ENCODE measurements around the gene COA8.

Gene COA8

GRCh38 chr14:103527408-103528145 is 35.2 kb upstream of the COA8 start:
- H3K36me3 ChIP-seq (ENCODE audit: control insufficient read depth in 1 of 2, insufficient read depth in 2 of 2, low read length in 2 of 2) = no peaks in the 10 kb centered on the region
- no peaks in the 10 kb centered on the region for H3K27me3 ChIP-seq (ENCODE audit: low read depth, low read length)
- no peaks in the 10 kb centered on the region for H3K9me3 ChIP-seq (ENCODE audit: control insufficient read depth in 1 of 2, low read length in 2 of 2)
- H3K4me1 ChIP-seq (ENCODE audit: control insufficient read depth in 1 of 2, insufficient read depth in 2 of 2, low read length in 2 of 2) = peaks cover 11 to 54% of the 10 kb centered on the region in 2 donors
- H3K27ac ChIP-seq (ENCODE audit: low read length) = no peak overlapping the region
- H3K4me3 ChIP-seq (ENCODE audit: low read depth in 1 of 2, low read length in 2 of 2) = no peak overlapping the region

GRCh38 chr14:103528146-103528586 is 34.6 kb upstream of the COA8 start:
- Histone ChIP-seq H3K27me3 (ENCODE audit: low read depth, low read length) (no peaks in the 10 kb centered on the region), H3K4me3 (ENCODE audit: low read depth in 1 of 2, low read length in 2 of 2) (peak overlapping the region; percentile 60 to 98), H3K9me3 (ENCODE audit: control insufficient read depth in 1 of 2, low read length in 2 of 2) (no peaks in the 10 kb centered on the region), H3K4me1 (ENCODE audit: control insufficient read depth in 1 of 2, insufficient read depth in 2 of 2, low read length in 2 of 2) (peaks cover 11 to 55% of the 10 kb centered on the region in 2 donors), H3K36me3 (ENCODE audit: control insufficient read depth in 1 of 2, insufficient read depth in 2 of 2, low read length in 2 of 2) (no peaks in the 10 kb centered on the region), H3K27ac (ENCODE audit: low read length) (peak overlapping the region; percentile 74)

DNA sequence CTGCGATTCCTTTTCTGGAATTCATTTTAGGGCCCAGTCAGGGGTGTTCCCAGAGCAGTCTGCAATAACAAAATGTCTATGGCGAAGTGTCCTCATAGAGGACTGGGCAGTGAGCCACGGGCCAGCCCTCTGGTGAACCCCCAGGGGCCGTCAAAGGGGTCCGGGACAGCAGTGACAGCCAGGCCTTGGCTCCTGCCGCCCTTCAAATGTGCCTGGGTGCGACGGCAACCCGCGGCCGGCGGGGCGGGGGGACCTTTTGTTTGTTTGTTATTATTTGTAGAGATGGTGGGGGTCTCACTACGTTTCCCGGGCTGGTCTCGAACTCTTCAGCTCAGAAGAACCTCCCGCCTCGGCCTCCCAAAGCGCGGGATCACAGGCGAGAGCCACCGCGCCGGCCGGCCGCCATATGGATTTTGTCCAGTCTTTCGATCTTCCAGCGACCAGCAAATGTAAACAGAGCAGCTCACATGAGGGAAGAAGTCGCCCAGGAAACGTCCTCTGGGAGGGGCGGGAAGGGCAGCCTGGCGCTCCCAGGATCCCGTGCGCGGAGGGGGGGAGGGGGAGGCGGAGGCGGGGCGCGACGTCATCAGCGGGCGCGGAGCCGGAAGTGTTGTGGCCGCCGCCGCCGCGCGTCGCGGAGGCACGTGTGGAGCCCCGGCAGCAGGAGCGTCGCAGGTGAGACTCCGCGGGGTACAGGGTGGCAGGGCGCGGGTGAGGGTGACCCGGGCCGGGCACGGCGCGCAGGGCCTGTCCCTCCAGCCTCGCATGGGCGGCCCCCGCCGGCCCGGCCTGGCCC is 34.0 kb upstream of the COA8 start, which contains the start of gene TRMT61A:
Gene TRMT61A (plus strand): TSS at position 610 of the 796 bp plus-strand sequence. CDS start 783 bp downstream, outside the sequence.
- Histone ChIP-seq H3K27me3 (ENCODE audit: low read depth, low read length) (no peaks in the 10 kb centered on the region), H3K4me1 (ENCODE audit: control insufficient read depth in 1 of 2, insufficient read depth in 2 of 2, low read length in 2 of 2) (peaks cover 11 to 57% of the 10 kb centered on the region in 2 donors), H3K36me3 (ENCODE audit: control insufficient read depth in 1 of 2, insufficient read depth in 2 of 2, low read length in 2 of 2) (no peaks in the 10 kb centered on the region), H3K4me3 (ENCODE audit: low read depth in 1 of 2, low read length in 2 of 2) (peak within 1 kb of the TSS; percentile 88 to 98), H3K27ac (ENCODE audit: low read length) (peak within 1 kb of the TSS; percentile 74), H3K9me3 (ENCODE audit: control insufficient read depth in 1 of 2, low read length in 2 of 2) (no peaks in the 10 kb centered on the region)

GRCh38 chr14:103529383-103530365 is 33.1 kb upstream of the COA8 start:
- Histone ChIP-seq H3K4me1 (ENCODE audit: control insufficient read depth in 1 of 2, insufficient read depth in 2 of 2, low read length in 2 of 2) (peaks cover 11 to 66% of the 10 kb centered on the region in 2 donors), H3K36me3 (ENCODE audit: control insufficient read depth in 1 of 2, insufficient read depth in 2 of 2, low read length in 2 of 2) (no peaks in the 10 kb centered on the region), H3K4me3 (ENCODE audit: low read depth in 1 of 2, low read length in 2 of 2) (peak overlapping the region; percentile 88 to 98), H3K27me3 (ENCODE audit: low read depth, low read length) (no peaks in the 10 kb centered on the region), H3K27ac (ENCODE audit: low read length) (peak overlapping the region; percentile 74), H3K9me3 (ENCODE audit: control insufficient read depth in 1 of 2, low read length in 2 of 2) (no peaks in the 10 kb centered on the region)

DNA sequence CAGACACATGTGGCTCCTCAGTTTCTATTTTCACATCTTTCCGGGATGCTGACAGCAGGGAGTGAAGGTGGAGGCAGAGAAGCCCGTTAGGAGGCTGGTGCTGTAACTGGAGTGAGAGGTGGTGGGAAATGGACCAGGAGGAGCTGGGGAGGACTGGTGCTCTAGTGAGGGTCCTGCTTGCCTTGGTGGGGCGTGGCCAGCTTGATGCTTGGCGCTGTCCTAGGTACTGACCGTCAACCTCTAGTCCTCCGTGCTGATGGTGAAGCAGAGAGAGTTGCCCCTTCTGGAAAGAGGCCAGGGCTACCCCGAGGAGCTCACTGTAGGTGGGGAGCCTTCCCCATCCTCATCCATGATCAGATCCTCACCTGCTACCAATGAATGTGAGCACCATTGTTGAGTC is 32.4 kb upstream of the COA8 start:
- Histone ChIP-seq H3K27ac (ENCODE audit: low read length) (no peak overlapping the region), H3K36me3 (ENCODE audit: control insufficient read depth in 1 of 2, insufficient read depth in 2 of 2, low read length in 2 of 2) (no peaks in the 10 kb centered on the region), H3K4me1 (ENCODE audit: control insufficient read depth in 1 of 2, insufficient read depth in 2 of 2, low read length in 2 of 2) (peaks cover 11 to 73% of the 10 kb centered on the region in 2 donors), H3K27me3 (ENCODE audit: low read depth, low read length) (no peaks in the 10 kb centered on the region), H3K4me3 (ENCODE audit: low read depth in 1 of 2, low read length in 2 of 2) (peak overlapping the region in 1 of 2 donors; percentile 98), H3K9me3 (ENCODE audit: control insufficient read depth in 1 of 2, low read length in 2 of 2) (no peaks in the 10 kb centered on the region)

DNA sequence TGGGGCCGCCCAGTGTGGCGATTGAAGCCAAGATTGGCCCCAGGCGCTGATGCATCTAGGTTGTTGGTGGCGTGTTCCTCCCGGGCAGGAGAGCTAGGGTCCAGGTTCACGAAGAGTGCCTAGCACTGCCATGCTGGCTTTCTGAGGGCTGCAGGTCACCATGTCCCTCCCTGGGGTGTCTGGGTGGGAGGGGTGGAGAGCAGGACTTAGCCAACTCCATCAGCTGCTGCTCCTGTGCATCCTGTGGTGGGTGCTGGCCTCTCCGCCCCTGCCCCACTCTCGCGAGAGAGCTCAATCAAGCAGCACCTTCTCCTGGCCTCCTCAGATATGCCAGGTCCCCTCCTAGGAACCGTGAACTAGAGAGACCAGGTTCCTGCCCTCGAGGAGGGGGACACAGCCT is 31.9 kb upstream of the COA8 start:
- no peaks in the 10 kb centered on the region for H3K9me3 ChIP-seq (ENCODE audit: control insufficient read depth in 1 of 2, low read length in 2 of 2)
- no peak overlapping the region for H3K27ac ChIP-seq (ENCODE audit: low read length)
- H3K36me3 ChIP-seq (ENCODE audit: control insufficient read depth in 1 of 2, insufficient read depth in 2 of 2, low read length in 2 of 2) = no peaks in the 10 kb centered on the region
- peaks cover 11 to 77% of the 10 kb centered on the region in 2 donors for H3K4me1 ChIP-seq (ENCODE audit: control insufficient read depth in 1 of 2, insufficient read depth in 2 of 2, low read length in 2 of 2)
- H3K27me3 ChIP-seq (ENCODE audit: low read depth, low read length) = no peaks in the 10 kb centered on the region
- H3K4me3 ChIP-seq (ENCODE audit: low read depth in 1 of 2, low read length in 2 of 2) = peak overlapping the region in 1 of 2 donors; percentile 98

DNA sequence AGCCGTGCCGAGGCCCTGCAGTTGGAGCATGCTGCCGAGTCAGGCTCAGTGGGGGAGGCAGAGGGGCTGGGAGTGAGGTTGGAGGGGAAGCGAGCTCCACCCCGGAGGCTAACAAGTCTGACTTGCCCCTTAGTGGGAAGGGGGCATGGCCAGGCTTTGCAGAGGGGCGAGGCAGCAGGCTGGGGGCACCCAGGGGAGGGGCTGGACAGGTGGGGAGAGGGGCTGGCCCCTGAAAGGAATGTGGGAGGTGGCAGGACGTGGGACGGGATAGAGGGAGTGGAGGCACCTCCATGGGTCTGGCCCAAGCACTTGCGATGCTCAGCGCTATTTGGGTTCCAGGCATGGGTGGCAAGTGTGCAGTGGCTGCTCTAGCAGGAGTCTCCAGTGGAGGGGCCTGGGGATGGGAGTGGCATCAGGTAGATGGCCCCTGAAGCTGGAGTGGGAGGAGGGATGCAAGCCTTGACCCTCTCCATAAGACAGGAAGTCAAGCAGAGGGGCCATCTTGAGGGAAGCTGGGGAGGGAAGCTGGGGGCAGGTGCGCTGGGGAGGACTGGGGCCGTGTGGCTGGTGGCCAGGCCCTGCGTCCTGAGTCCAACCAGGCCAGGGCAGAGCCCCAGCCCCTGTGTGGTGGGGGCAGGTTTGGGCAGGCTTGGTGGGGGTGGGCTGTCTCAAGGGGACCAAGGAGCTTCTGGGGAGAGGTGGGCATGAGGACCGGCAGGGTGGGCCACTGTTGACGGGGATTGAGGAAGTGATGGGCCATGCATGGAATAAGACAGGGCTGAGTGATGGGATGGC is 31.1 kb upstream of the COA8 start:
- Histone ChIP-seq H3K36me3 (ENCODE audit: control insufficient read depth in 1 of 2, insufficient read depth in 2 of 2, low read length in 2 of 2) (no peaks in the 10 kb centered on the region), H3K9me3 (ENCODE audit: control insufficient read depth in 1 of 2, low read length in 2 of 2) (no peaks in the 10 kb centered on the region), H3K4me3 (ENCODE audit: low read depth in 1 of 2, low read length in 2 of 2) (no peak overlapping the region), H3K27ac (ENCODE audit: low read length) (no peak overlapping the region), H3K27me3 (ENCODE audit: low read depth, low read length) (no peaks in the 10 kb centered on the region), H3K4me1 (ENCODE audit: control insufficient read depth in 1 of 2, insufficient read depth in 2 of 2, low read length in 2 of 2) (peaks cover 11 to 81% of the 10 kb centered on the region in 2 donors)

DNA sequence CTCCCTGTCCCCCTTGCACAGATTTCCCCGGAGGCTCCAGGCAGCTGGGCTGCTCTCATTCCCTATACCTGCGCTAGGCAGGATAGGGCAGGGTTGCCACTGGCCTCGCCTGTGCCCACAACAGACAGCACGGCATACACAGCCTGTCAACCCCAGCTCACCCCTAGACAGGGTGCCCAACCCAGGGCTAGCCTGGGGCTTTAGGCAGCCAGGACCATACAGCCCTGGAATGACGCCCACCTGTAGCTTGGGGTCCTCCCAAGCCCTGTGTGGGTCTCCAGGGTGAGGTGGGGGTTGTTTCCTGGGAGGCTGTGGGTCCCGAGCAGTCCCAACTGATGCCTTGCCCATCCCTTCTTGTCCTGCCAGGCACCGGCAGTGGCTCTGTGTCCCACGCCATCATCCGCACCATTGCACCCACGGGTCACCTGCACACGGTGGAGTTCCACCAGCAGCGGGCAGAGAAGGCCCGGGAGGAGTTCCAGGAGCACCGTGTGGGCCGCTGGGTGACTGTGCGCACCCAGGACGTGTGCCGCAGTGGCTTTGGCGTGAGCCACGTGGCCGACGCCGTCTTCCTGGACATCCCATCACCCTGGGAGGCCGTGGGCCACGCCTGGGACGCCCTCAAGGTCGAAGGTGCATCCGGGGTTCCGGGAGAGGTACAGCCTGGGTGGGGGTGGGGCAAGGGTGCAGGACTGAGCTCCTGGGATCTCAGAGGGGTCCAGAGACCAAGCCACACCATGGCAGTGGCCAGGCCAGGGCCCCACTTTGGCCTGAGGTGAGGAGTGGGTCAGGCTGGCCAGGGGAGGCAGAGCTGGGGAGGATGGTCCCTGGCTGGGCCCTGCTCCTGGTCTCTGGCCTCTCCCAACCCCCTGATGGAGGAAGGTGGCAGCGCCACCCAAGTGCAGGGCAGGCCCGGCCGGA is 30.3 kb upstream of the COA8 start:
- no peaks in the 10 kb centered on the region for H3K27me3 ChIP-seq (ENCODE audit: low read depth, low read length)
- H3K9me3 ChIP-seq (ENCODE audit: control insufficient read depth in 1 of 2, low read length in 2 of 2) = no peaks in the 10 kb centered on the region
- no peak overlapping the region for H3K27ac ChIP-seq (ENCODE audit: low read length)
- H3K4me3 ChIP-seq (ENCODE audit: low read depth in 1 of 2, low read length in 2 of 2) = peak overlapping the region in 1 of 2 donors; percentile 51
- H3K4me1 ChIP-seq (ENCODE audit: control insufficient read depth in 1 of 2, insufficient read depth in 2 of 2, low read length in 2 of 2) = peaks cover 11 to 81% of the 10 kb centered on the region in 2 donors
- no peaks in the 10 kb centered on the region for H3K36me3 ChIP-seq (ENCODE audit: control insufficient read depth in 1 of 2, insufficient read depth in 2 of 2, low read length in 2 of 2)

DNA sequence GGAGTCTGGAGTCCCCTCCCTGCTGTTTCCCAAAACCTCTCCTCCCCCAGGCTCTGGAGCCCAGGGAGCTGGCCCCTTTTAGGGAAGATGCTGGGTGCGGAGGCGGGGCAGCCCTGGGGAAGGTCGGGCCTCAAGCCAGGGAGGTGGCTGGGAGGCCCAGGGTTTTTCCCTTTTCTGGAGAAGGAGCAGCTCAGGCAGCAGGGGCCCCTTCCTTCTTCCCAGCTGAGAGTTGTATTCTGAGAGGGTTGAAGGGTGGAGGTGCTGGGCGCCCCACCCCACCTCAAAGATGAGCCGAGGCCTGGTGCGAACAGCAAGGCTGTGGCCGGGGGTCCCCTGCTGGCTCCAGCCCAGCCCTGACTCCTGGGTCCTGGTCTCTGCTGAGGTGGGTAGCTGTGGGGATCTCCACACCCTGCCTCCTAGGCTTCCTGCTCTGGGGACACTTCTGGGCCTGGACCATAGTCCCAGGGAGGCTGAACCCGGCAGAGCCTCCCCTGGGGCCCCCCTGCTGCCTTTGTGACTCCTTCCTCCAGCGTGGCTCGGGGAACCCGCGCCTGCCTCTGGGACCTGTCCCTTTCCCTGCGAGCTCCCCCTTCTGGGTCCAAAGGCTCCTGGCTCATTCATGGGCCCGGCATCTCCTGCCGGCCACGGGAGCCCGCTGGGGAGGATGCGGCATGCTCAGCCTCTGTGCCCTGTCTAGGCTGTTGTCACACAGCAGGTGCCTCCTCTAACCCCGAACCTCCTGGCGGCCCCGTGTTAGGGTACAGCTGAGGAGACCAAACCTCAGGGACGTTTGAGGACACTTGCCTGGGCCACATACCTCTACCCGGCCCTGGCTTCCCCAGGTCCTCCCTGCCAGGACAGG is 29.4 kb upstream of the COA8 start:
- Histone ChIP-seq H3K4me3 (ENCODE audit: low read depth in 1 of 2, low read length in 2 of 2) (peak overlapping the region in 1 of 2 donors; percentile 51), H3K27ac (ENCODE audit: low read length) (no peak overlapping the region)

More for the DNA sequence above, 29.4 kb upstream of the COA8 start:
- H3K9me3 ChIP-seq (ENCODE audit: control insufficient read depth in 1 of 2, low read length in 2 of 2) = no peaks in the 10 kb centered on the region
- H3K4me1 ChIP-seq (ENCODE audit: control insufficient read depth in 1 of 2, insufficient read depth in 2 of 2, low read length in 2 of 2) = peaks cover 9 to 79% of the 10 kb centered on the region in 2 donors
- H3K27me3 ChIP-seq (ENCODE audit: low read depth, low read length) = no peaks in the 10 kb centered on the region
- H3K36me3 ChIP-seq (ENCODE audit: control insufficient read depth in 1 of 2, insufficient read depth in 2 of 2, low read length in 2 of 2) = no peaks in the 10 kb centered on the region

All from muscle layer of duodenum (tissue), 2 donors.